GM13977 (cell line): ENCODE measurements around the gene PRDM2.

ENCODE experiments used
- DNase-seq: peaks from one replicate; pipeline ENCODE4 v3.0.0; 2012; ENCODE audit warnings: low spot score
- CTCF ChIP-seq: IDR thresholded peaks from 2 replicates; pipeline ENCODE4 v1.5.1; 2012; ENCODE audit warnings: mild to moderate bottlenecking, control low read depth; ENCODE audit not compliant: insufficient read depth; ENCODE audit errors: extremely low read depth, missing control alignments
- in situ Hi-C: fragments of 300-500 bp; cut with MboI; formaldehyde crosslinking; loops from one replicate; pipeline ENCODE4 v1.12.0; 2022; ENCODE audit warnings: low sequenced_read_pairs, low pct_unique_long_range_greater_than_20kb, mixed read lengths, inconsistent platforms; ENCODE audit not compliant: unreplicated experiment

PRDM2 gene

DNA sequence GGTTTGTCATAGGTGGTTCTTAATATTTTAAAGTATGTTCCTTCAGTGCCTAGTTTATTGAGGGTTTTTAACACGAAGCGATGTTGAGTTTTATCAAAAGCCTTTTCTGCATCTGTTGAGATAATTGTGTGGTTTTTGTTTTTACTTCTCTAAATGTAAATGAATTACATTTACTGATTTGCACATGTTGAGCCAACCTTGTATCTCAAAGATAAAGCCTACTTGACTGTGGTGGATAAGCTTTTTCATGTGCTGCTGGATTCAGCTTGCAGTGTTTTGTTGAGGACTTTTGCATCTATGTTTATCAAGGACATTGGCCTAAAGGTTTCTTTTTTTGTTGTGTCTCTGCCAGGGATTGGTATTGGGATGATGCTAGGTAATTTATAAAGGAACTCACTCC lies 142.5 kb downstream of the PRDM2 start:
- in situ Hi-C loops: no loop called here
- DNase-seq: no peak
- TF ChIP-seq CTCF: no peak

- no peak for DNase-seq
- in situ Hi-C loops: no loop called here
- no peak for TF ChIP-seq CTCF
These were observed 151.7 kb downstream of the PRDM2 start for GRCh38 chr1:13851726-13852125.

DNA sequence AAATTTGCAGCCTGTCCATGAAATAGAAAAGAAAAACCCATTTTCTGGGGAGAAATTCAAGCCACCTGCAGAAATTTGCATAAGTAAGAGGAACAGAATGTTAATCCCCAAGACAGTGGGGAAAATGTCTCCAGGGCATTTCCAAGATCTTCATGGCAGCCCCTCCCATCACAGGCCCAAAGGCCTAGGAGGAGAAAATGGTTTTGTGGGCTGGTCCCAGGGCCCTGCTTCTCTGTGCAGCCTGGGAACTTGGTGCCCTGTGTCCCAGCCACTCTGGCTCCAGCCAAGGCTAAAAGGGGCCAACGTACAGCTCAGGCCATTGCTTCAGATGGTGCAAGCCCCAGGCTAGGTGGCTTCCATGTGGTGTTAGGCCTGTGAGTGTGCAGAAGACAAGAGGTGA lies 155.6 kb downstream of the PRDM2 start:
- no peak for DNase-seq
- in situ Hi-C loops: no loop called here
- TF ChIP-seq CTCF: no peak

- in situ Hi-C loops: no loop called here
- TF ChIP-seq CTCF: no peak
- no peak for DNase-seq
These were observed 160.0 kb downstream of the PRDM2 start for GRCh38 chr1:13860031-13860430.

- DNase-seq: no peak
- no peak for TF ChIP-seq CTCF
- in situ Hi-C loops: no loop called here
These were observed 164.8 kb downstream of the PRDM2 start for GRCh38 chr1:13864760-13865159.

DNA sequence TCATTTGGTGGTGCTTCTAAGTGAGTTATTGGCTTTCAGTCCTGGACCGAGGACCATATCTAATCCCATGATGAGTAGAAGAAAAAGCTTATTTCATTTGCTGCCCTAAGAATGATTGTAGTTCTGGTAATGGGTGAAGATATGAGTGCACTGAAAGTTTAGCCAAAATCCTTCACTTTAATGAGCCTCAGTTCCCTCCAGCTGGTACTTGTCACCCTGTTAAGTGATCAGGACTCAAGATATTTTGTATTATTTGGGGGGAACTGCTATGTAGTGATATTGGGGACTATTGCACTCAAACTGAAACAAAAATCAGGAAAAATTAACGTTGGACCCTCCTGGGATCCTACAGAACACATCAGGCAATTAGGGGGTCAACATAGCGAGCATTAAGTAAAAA lies 165.9 kb downstream of the PRDM2 start:
- DNase-seq: no peak
- in situ Hi-C loops: no loop called here
- TF ChIP-seq CTCF: no peak

DNA sequence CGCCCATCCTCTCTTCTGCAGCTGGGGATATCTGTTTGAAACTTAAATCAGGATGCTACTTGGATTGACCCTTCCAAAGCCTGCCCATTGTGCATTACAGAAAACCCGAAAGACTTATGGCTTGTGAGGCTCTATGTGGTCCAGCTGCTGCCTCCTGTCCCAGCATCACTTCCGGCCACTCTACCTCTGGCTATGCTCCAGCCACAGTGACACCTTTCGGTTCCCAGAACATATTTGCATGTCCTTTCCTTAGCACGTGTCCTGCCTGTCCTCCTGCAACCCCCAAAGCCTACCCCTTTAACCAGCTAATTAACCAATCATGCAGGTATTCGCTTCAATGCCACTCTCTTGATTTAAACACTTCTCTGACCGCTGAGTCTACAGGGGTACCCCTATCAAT lies 167.6 kb downstream of the PRDM2 start:
- TF ChIP-seq CTCF: no peak

More for the DNA sequence above, 167.6 kb downstream of the PRDM2 start:
- no peak for DNase-seq
- in situ Hi-C loops: no loop called here
